IPS-NIHi7 (cell line): ENCODE results near the gene ABHD15.

Experiments
- DNase-seq: peaks from one replicate; pipeline ENCODE4 v3.0.0; 2012; ENCODE audit warnings: mixed read lengths; ENCODE audit errors: extremely low spot score

Gene ABHD15

GRCh38 chr17:29566473-29567303 lies at the start of gene ABHD15:
ABHD15 (minus strand) TSS chr17:29567037; CDS start chr17:29566966, 71 bp downstream.
- peak; percentile 64 for DNase-seq

GRCh38 chr17:29615492-29616299 lies 48.9 kb upstream of the ABHD15 start:
- peak; percentile 84 for DNase-seq

- no peak for DNase-seq
These were observed 48.2 kb upstream of the ABHD15 start for GRCh38 chr17:29615048-29615385.

- no peak for DNase-seq
These were observed 47.7 kb upstream of the ABHD15 start for GRCh38 chr17:29614349-29615047.

GRCh38 chr17:29613856-29614255 lies 47.0 kb upstream of the ABHD15 start:
- DNase-seq: no peak

- peak; percentile 85 for DNase-seq
These were observed 46.6 kb upstream of the ABHD15 start for GRCh38 chr17:29613352-29613837.

- no peak for DNase-seq
These were observed 45.8 kb upstream of the ABHD15 start for GRCh38 chr17:29612404-29613280.

GRCh38 chr17:29612094-29612403 lies 45.2 kb upstream of the ABHD15 start:
- no peak for DNase-seq

- DNase-seq: no peak
These were observed 44.7 kb upstream of the ABHD15 start for GRCh38 chr17:29611351-29612093.

- no peak for DNase-seq
These were observed 43.6 kb upstream of the ABHD15 start for GRCh38 chr17:29610395-29610794.

- no peak for DNase-seq
These were observed 42.1 kb upstream of the ABHD15 start for GRCh38 chr17:29608986-29609385.

GRCh38 chr17:29607557-29608195 lies 40.8 kb upstream of the ABHD15 start:
- DNase-seq: no peak

- DNase-seq: no peak
These were observed 36.4 kb upstream of the ABHD15 start for GRCh38 chr17:29603109-29603674.

- DNase-seq: no peak
These were observed 30.7 kb upstream of the ABHD15 start for GRCh38 chr17:29597361-29598172.

GRCh38 chr17:29596811-29597210 lies 30.0 kb upstream of the ABHD15 start:
- no peak for DNase-seq

- no peak for DNase-seq
These were observed 29.3 kb upstream of the ABHD15 start for GRCh38 chr17:29595943-29596774.

GRCh38 chr17:29595107-29595942 lies 28.5 kb upstream of the ABHD15 start:
- DNase-seq: no peak
